ENCODE measurements around the gene CPLANE2. TPM values are rescaled to one million over a fixed set of nuclear protein-coding genes. Genes with fewer than 3 reads are reported as not detected.

The CPLANE2 gene
- total RNA-seq, 3 donors from 2014 or later (not counting 1 experiment from before 2014, with no cell fraction given): 7.6 to 10.8 (median 8.3) TPM

- no peak overlapping the region for H3K4me3 ChIP-seq (ENCODE audit: low read length)
- peaks cover 5% of the 10 kb centered on the region for H3K27me3 ChIP-seq (ENCODE audit: control insufficient read depth, insufficient read depth, low read length)
- peaks cover 0 to 6% of the 10 kb centered on the region in 2 donors for H3K27me3 Mint-ChIP-seq (ENCODE audit: low read depth in 2 of 2)
- peak; percentile 77 to 90 for DNase-seq
- peak; percentile 92 for TF ChIP-seq CTCF (IDR thresholded peaks at IDR 0.05)
- H3K36me3 Mint-ChIP-seq: no peaks in the 10 kb centered on the region
- H3K9me3 Mint-ChIP-seq: no peaks in the 10 kb centered on the region
- ATAC-seq: peak; percentile 85 to 97 (median 96)
- peaks cover 4% of the 10 kb centered on the region for H3K4me1 ChIP-seq (ENCODE audit: control insufficient read depth, insufficient read depth, low read length)
- H3K36me3 ChIP-seq (ENCODE audit: control insufficient read depth, insufficient read depth, low read length): no peaks in the 10 kb centered on the region
- H3K27ac Mint-ChIP-seq: no peak overlapping the region
- no peaks in the 10 kb centered on the region for H3K4me1 Mint-ChIP-seq
- 21% methylated on average over 15 of the region's 15 CpGs for WGBS (ENCODE audit: insufficient coverage)
- no peak overlapping the region for H3K4me3 Mint-ChIP-seq
- intact Hi-C loops (cut with micrococcal nuclease): loop anchor here (1.0 kb wide), 3 partner anchors 56 to 179 kb away; no protein-coding TSS in a partner anchor
- no peaks in the 10 kb centered on the region for H3K9me3 ChIP-seq (ENCODE audit: control insufficient read depth, insufficient read depth, low read length)
- no peak overlapping the region for H3K27ac ChIP-seq (ENCODE audit: low read length)
Observed at GRCh38 chr1:16187748-16188401, 49.1 kb downstream of the CPLANE2 start.

- H3K27me3 Mint-ChIP-seq (ENCODE audit: low read depth in 2 of 2): peaks cover 0 to 6% of the 10 kb centered on the region in 2 donors
- H3K9me3 Mint-ChIP-seq: no peaks in the 10 kb centered on the region
- no peaks in the 10 kb centered on the region for H3K36me3 Mint-ChIP-seq
- peaks cover 5% of the 10 kb centered on the region for H3K27me3 ChIP-seq (ENCODE audit: control insufficient read depth, insufficient read depth, low read length)
- no peak for TF ChIP-seq CTCF (IDR thresholded peaks at IDR 0.05)
- no peaks in the 10 kb centered on the region for H3K36me3 ChIP-seq (ENCODE audit: control insufficient read depth, insufficient read depth, low read length)
- WGBS (ENCODE audit: insufficient coverage): 91% methylated on average over 9 of the region's 9 CpGs
- ATAC-seq: no peak
- DNase-seq: no peak
- no peaks in the 10 kb centered on the region for H3K9me3 ChIP-seq (ENCODE audit: control insufficient read depth, insufficient read depth, low read length)
- no peak overlapping the region for H3K27ac Mint-ChIP-seq
- H3K4me1 ChIP-seq (ENCODE audit: control insufficient read depth, insufficient read depth, low read length): peaks cover 4% of the 10 kb centered on the region
- intact Hi-C loops (cut with micrococcal nuclease): loop anchor here (1.0 kb wide), 3 partner anchors 58 to 177 kb away; no protein-coding TSS in a partner anchor
- no peaks in the 10 kb centered on the region for H3K4me1 Mint-ChIP-seq
- no peak overlapping the region for H3K27ac ChIP-seq (ENCODE audit: low read length)
- H3K4me3 ChIP-seq (ENCODE audit: low read length): no peak overlapping the region
- no peak overlapping the region for H3K4me3 Mint-ChIP-seq
Observed at GRCh38 chr1:16186655-16187235, 50.2 kb downstream of the CPLANE2 start.

GRCh38 chr1:16184557-16185303 lies 52.3 kb downstream of the CPLANE2 start:
- Mint-ChIP-seq H3K9me3 (no peaks in the 10 kb centered on the region), H3K27ac (no peak overlapping the region), H3K4me1 (no peaks in the 10 kb centered on the region), H3K27me3 (ENCODE audit: low read depth in 2 of 2) (peaks cover 0 to 6% of the 10 kb centered on the region in 2 donors), H3K4me3 (no peak overlapping the region), H3K36me3 (no peaks in the 10 kb centered on the region)
- peaks cover 2% of the 10 kb centered on the region for H3K27me3 ChIP-seq (ENCODE audit: control insufficient read depth, insufficient read depth, low read length)
- peaks cover 4% of the 10 kb centered on the region for H3K4me1 ChIP-seq (ENCODE audit: control insufficient read depth, insufficient read depth, low read length)
- no peak for ATAC-seq
- no peak for TF ChIP-seq CTCF (IDR thresholded peaks at IDR 0.05)
- DNase-seq: no peak
- no peaks in the 10 kb centered on the region for H3K36me3 ChIP-seq (ENCODE audit: control insufficient read depth, insufficient read depth, low read length)
- WGBS (ENCODE audit: insufficient coverage): 86% methylated on average over 10 of the region's 10 CpGs
- no peak overlapping the region for H3K27ac ChIP-seq (ENCODE audit: low read length)
- H3K9me3 ChIP-seq (ENCODE audit: control insufficient read depth, insufficient read depth, low read length): no peaks in the 10 kb centered on the region
- intact Hi-C loops (cut with micrococcal nuclease): no loop called here
- H3K4me3 ChIP-seq (ENCODE audit: low read length): no peak overlapping the region
